ENCODE results near the gene C22orf15. TPM values are rescaled to one million over a fixed set of nuclear protein-coding genes. Genes with fewer than 3 reads are reported as not detected.

The C22orf15 gene
- total and polyA plus RNA-seq, 3 donors from 2014 or later: 0.68 to 8.8 (median 2.4) TPM

GRCh38 chr22:23772315-23772648 lies 9.5 kb downstream of the C22orf15 start:
- Histone ChIP-seq H3K4me3 (peak overlapping the region in 1 of 2 donors; percentile 51), H3K27me3 (no peaks in the 10 kb centered on the region), H3K27ac (no peak overlapping the region), H3K36me3 (ENCODE audit: low read depth, missing control alignments) (no peaks in the 10 kb centered on the region), H3K9me3 (no peaks in the 10 kb centered on the region), H3K4me1 (peaks cover 6% of the 10 kb centered on the region)
- WGBS, 2 donors: 15 to 21% methylated on average over 4 to 5 of the region's 6 CpGs
- TF ChIP-seq, protein P1, sequence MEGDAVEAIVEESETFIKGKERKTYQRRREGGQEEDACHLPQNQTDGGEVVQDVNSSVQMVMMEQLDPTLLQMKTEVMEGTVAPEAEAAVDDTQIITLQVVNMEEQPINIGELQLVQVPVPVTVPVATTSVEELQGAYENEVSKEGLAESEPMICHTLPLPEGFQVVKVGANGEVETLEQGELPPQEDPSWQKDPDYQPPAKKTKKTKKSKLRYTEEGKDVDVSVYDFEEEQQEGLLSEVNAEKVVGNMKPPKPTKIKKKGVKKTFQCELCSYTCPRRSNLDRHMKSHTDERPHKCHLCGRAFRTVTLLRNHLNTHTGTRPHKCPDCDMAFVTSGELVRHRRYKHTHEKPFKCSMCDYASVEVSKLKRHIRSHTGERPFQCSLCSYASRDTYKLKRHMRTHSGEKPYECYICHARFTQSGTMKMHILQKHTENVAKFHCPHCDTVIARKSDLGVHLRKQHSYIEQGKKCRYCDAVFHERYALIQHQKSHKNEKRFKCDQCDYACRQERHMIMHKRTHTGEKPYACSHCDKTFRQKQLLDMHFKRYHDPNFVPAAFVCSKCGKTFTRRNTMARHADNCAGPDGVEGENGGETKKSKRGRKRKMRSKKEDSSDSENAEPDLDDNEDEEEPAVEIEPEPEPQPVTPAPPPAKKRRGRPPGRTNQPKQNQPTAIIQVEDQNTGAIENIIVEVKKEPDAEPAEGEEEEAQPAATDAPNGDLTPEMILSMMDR (IDR thresholded peaks at IDR 0.05): no peak
- no peak for TF ChIP-seq POLR2A (IDR thresholded peaks at IDR 0.05)
- intact Hi-C loops (cut with DNase I; ENCODE audit: low total_unique reads): no loop called here
- no peak for DNase-seq

GRCh38 chr22:23772649-23773473 lies 10.1 kb downstream of the C22orf15 start, which contains the start of gene MMP11:
Gene MMP11 (plus strand): TSS chr22:23772849. CDS start chr22:23772871, 22 bp downstream.
- Histone ChIP-seq H3K27ac (no peak within 1 kb of the TSS), H3K4me1 (peaks cover 6% of the 10 kb centered on the region), H3K36me3 (ENCODE audit: low read depth, missing control alignments) (no peaks in the 10 kb centered on the region), H3K9me3 (no peaks in the 10 kb centered on the region), H3K4me3 (peak within 1 kb of the TSS; percentile 32 to 51), H3K27me3 (no peaks in the 10 kb centered on the region)
- TF ChIP-seq, protein P1 (IDR thresholded peaks at IDR 0.05): no peak
- no peak for TF ChIP-seq POLR2A (IDR thresholded peaks at IDR 0.05)
- intact Hi-C loops (cut with DNase I; ENCODE audit: low total_unique reads): no loop called here
- DNase-seq: peak; percentile 56
- WGBS, 2 donors: 9 to 18% methylated on average over 9 to 26 of the region's 79 CpGs

DNA sequence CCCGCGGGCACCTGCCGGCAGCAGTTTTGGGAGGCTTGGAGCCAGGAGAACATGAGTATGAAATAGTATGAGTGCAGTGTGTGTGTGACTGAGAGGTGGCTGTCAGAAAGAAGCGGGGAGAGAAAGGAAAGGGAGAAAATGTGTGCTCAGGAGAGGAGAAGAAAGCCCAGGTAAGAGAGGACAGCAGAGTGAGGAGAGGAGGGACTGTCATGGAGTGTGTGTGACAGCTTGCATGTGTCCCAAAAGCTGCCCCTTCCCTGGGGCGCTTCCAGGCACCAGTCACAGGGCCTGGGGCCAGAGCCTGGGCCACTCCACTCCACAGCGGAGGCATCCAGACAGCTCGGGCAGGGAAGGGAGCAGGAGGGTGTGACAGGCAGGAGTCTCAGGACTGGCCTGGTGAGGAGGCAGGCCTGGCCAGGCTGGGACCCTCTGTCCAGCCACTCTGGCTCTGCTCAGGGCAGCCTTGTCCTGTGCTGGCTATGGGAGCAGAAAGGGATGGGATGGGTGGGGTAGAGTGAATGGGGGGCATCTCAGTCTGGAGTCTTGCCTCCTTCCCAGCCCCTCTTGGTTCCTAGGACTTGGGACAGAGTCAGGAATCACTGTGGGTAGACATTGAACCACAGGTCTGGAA lies 10.8 kb downstream of the C22orf15 start:
- WGBS, 2 donors: 63 to 67% methylated on average over 7 of the region's 7 CpGs
- no peaks in the 10 kb centered on the region for H3K36me3 ChIP-seq (ENCODE audit: low read depth, missing control alignments)
- peaks cover 6% of the 10 kb centered on the region for H3K4me1 ChIP-seq
- no peaks in the 10 kb centered on the region for H3K27me3 ChIP-seq
- H3K9me3 ChIP-seq: no peaks in the 10 kb centered on the region
- TF ChIP-seq, protein P1 (IDR thresholded peaks at IDR 0.05): no peak
- no peak for TF ChIP-seq POLR2A (IDR thresholded peaks at IDR 0.05)
- peak overlapping the region in 1 of 2 donors; percentile 32 for H3K4me3 ChIP-seq
- no peak for DNase-seq
- intact Hi-C loops (cut with DNase I; ENCODE audit: low total_unique reads): no loop called here
- H3K27ac ChIP-seq: no peak overlapping the region

DNA sequence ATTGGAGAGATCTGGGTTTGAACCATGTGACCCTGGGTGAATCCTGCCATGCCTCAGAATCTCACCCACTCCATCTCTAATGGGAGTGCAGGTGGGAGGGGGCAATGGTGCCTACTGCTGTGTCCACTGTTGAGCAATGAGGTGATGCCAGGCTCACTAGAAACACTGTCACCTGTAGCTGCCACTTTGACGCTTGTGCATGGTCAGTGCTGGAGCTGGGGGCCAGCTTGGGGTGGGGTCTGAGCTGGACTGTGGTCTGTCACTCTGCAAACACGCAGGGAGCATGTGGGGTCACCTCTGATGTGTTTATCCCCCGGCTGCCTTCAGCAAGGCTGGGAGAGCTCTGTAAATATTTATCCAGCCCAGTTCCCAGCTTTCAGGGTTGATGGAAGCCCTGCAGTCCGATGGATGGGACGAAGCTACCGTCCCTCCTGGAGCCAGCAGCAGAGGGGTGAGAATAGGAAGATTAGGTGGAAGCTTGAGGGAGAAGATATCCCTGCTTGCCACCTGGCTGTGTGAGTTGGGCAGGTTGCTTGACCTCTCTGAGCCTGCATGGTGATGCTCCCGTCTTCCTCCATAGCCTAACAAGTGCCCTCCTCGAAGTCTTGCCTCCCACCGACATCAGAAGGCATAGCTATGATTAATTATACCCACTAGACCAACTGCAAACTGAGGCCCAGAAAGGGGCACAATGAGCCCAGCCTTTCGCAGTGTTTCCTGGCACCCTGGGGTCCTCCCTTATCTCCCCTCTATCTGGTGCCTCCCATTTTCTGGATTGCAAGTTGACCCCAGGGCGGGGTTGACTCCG lies 11.5 kb downstream of the C22orf15 start:
- TF ChIP-seq POLR2A (IDR thresholded peaks at IDR 0.05): no peak
- TF ChIP-seq, protein P1 (IDR thresholded peaks at IDR 0.05): no peak
- no peak for DNase-seq
- H3K27ac ChIP-seq: no peak overlapping the region
- H3K4me1 ChIP-seq: peaks cover 6% of the 10 kb centered on the region
- 73 to 80% methylated on average over 7 to 12 of the region's 12 CpGs for WGBS, 2 donors
- H3K4me3 ChIP-seq: no peak overlapping the region
- H3K27me3 ChIP-seq: no peaks in the 10 kb centered on the region
- no peaks in the 10 kb centered on the region for H3K9me3 ChIP-seq
- intact Hi-C loops (cut with DNase I; ENCODE audit: low total_unique reads): no loop called here
- no peaks in the 10 kb centered on the region for H3K36me3 ChIP-seq (ENCODE audit: low read depth, missing control alignments)

Measured in testis (tissue), 3 donors.